MM.1S (cell line): ENCODE data around the gene NOS2.

Source experiments
- DNase-seq: peaks from one replicate; pipeline ENCODE4 v3.0.0-alpha.2; 2015
- H2AFZ ChIP-seq: fragments of 300-600 bp; sonication (generic); 2 replicates; pipeline ENCODE4 v1.6.0; 2016; ENCODE audit warnings: antibody characterized with exemption, low read length
- H3F3A ChIP-seq: fragments of 300-600 bp; sonication (generic); 2 replicates; pipeline ENCODE4 v1.6.1; 2016; ENCODE audit warnings: mild to moderate bottlenecking, antibody characterized with exemption, low read length, moderate library complexity, mixed read lengths; ENCODE audit not compliant: insufficient read depth
- H3K27ac ChIP-seq: fragments of 300-600 bp; sonication (generic); 2 replicates; pipeline ENCODE4 v1.5.1; 2016; ENCODE audit warnings: mild to moderate bottlenecking, low read length
- H3K27me3 ChIP-seq: fragments of 300-600 bp; sonication (generic); replicated peaks from 2 replicates; pipeline ENCODE4 v1.6.0; 2016; ENCODE audit warnings: low read length; ENCODE audit not compliant: insufficient read depth
- H3K36me3 ChIP-seq: fragments of 300-600 bp; sonication (generic); replicated peaks from 2 replicates; pipeline ENCODE4 v1.6.1; 2016; ENCODE audit warnings: mild to moderate bottlenecking, low read length, mixed read lengths; ENCODE audit not compliant: insufficient read depth
- H3K4me1 ChIP-seq: fragments of 300-600 bp; sonication (generic); 2 replicates; pipeline ENCODE4 v1.6.1; 2016; ENCODE audit warnings: low read length, mixed read lengths
- H3K4me2 ChIP-seq: fragments of 300-600 bp; sonication (generic); 2 replicates; pipeline ENCODE4 v1.6.0; 2016; ENCODE audit warnings: low read depth, low read length
- H3K4me3 ChIP-seq: fragments of 300-600 bp; sonication (generic); 2 replicates; pipeline ENCODE4 v1.5.1; 2016; ENCODE audit warnings: low read length, mixed read lengths
- H3K79me2 ChIP-seq: fragments of 300-600 bp; sonication (generic); 2 replicates; pipeline ENCODE4 v1.6.1; 2016; ENCODE audit warnings: mixed run types, low read length, mixed read lengths
- H3K9ac ChIP-seq: fragments of 300-600 bp; sonication (generic); 2 replicates; pipeline ENCODE4 v1.6.1; 2016; ENCODE audit warnings: low read length, mixed read lengths
- H3K9me2 ChIP-seq: fragments of 300-600 bp; sonication (generic); replicated peaks from 2 replicates; pipeline ENCODE4 v1.6.1; 2016; ENCODE audit warnings: mild to moderate bottlenecking, low read length, mixed read lengths; ENCODE audit not compliant: insufficient read depth
- H3K9me3 ChIP-seq: fragments of 300-600 bp; sonication (generic); replicated peaks from 2 replicates; pipeline ENCODE4 v1.6.1; 2016; ENCODE audit warnings: mild to moderate bottlenecking, low read length, mixed read lengths; ENCODE audit not compliant: insufficient read depth
- H4K20me1 ChIP-seq: fragments of 300-600 bp; sonication (generic); 2 replicates; pipeline ENCODE4 v1.6.1; 2016; ENCODE audit warnings: mild to moderate bottlenecking, low read length, moderate library complexity, mixed read lengths; ENCODE audit not compliant: insufficient read depth
- EZH2 ChIP-seq: fragments of 300-600 bp; sonication (generic); optimal IDR thresholded peaks from 2 replicates; pipeline ENCODE3; 2017; ENCODE audit warnings: low read depth, mild to moderate bottlenecking, antibody characterized with exemption, low read length, mixed read lengths
- EZH2phosphoT487 ChIP-seq: fragments of 300-600 bp; sonication (generic); IDR thresholded peaks from 2 replicates; pipeline ENCODE4 v1.6.1; 2018; ENCODE audit warnings: antibody characterized with exemption, low read length
- TF ChIP-seq, protein P1 (sequence below): fragments of 300-600 bp; sonication (generic); IDR thresholded peaks from 2 replicates; pipeline ENCODE4 v1.5.1; 2016; ENCODE audit warnings: antibody characterized with exemption, low read length, mixed read lengths

NOS2 gene

DNA sequence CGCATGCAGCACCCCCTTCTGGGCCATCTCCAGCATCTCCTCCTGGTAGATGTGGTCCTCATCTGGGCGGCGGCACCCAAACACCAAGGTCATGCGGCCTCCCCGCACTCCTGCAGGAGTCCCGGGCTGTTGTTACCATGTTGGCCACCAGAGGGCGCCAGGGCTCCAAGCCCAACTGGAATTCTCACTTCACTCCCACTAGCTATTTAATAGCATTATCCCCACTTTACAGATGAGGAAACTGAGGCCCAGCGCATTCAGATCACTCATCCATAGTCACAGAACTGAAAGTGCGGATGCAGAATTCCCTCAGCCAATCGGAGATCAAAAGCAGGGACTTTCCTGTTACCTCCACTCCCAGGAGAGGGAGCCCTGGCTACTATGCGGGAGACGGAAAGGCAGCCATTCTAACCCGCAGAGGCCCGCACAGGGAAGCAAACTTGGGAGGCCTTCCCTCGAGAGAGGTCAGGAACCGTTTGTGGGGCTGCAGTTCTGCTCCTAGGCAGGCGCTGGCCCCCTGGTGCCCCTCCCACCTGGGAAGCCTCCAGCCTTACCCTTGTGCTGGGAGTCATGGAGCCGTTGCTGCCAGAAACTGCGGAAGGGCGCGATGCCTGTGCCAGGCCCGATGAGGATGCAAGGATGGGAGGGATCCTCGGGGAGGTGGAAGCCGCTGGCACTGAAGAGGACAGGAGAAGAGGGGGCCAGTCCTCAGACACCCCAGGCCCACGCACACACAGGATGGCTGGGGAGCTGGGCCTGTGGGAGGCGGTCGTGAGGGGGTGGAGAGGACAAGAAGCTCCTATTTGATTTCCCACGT lies 40.1 kb downstream of the NOS2 start:
- Histone ChIP-seq H3K27ac (no peak overlapping the region), H3K36me3 (no peaks in the 10 kb centered on the region), H4K20me1 (no peaks in the 10 kb centered on the region), H3K9ac (no peak overlapping the region), H3K27me3 (peaks cover 12% of the 10 kb centered on the region), H3K9me2 (no peaks in the 10 kb centered on the region), H3K4me3 (no peak overlapping the region), H3K79me2 (no peaks in the 10 kb centered on the region), H3F3A (no peaks in the 10 kb centered on the region), H3K9me3 (no peaks in the 10 kb centered on the region), H3K4me2 (0 out of 2 replicates have a peak overlapping the region, but pooled peaks have one; percentile 4), H2AFZ (no peak overlapping the region), H3K4me1 (no peaks in the 10 kb centered on the region)
- TF ChIP-seq EZH2: no peak
- TF ChIP-seq, protein P1, sequence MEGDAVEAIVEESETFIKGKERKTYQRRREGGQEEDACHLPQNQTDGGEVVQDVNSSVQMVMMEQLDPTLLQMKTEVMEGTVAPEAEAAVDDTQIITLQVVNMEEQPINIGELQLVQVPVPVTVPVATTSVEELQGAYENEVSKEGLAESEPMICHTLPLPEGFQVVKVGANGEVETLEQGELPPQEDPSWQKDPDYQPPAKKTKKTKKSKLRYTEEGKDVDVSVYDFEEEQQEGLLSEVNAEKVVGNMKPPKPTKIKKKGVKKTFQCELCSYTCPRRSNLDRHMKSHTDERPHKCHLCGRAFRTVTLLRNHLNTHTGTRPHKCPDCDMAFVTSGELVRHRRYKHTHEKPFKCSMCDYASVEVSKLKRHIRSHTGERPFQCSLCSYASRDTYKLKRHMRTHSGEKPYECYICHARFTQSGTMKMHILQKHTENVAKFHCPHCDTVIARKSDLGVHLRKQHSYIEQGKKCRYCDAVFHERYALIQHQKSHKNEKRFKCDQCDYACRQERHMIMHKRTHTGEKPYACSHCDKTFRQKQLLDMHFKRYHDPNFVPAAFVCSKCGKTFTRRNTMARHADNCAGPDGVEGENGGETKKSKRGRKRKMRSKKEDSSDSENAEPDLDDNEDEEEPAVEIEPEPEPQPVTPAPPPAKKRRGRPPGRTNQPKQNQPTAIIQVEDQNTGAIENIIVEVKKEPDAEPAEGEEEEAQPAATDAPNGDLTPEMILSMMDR: peak; percentile 89
- peak; percentile 52 for DNase-seq

DNA sequence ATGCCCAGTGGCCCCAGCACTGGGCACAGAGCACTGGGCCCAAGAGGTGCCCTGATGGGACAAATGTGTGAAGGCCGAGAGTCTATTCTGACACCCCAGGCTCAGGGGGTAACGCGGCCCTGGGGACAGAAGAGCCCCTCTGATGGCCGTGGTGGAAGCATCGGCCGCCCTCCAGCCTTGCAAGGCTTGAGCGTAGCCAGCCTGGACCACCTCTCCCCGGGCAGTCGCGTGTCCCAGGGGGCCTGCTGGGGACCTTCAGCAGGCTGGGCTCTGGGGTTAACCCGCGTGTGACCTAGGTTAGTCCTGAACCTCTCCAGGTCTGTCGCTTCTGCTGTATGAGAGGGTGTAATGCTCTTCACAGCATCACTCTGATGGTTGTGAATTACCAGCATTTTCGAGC lies 40.8 kb downstream of the NOS2 start:
- H3K9ac ChIP-seq: no peak overlapping the region
- peaks cover 10% of the 10 kb centered on the region for H3K27me3 ChIP-seq
- H3K36me3 ChIP-seq: no peaks in the 10 kb centered on the region
- no peaks in the 10 kb centered on the region for H3K4me1 ChIP-seq
- H3K9me3 ChIP-seq: no peaks in the 10 kb centered on the region
- H3K9me2 ChIP-seq: no peaks in the 10 kb centered on the region
- no peak overlapping the region for H3K27ac ChIP-seq
- no peak overlapping the region for H2AFZ ChIP-seq
- no peak overlapping the region for H3K4me3 ChIP-seq
- no peak for TF ChIP-seq EZH2phosphoT487
- TF ChIP-seq, protein P1: no peak
- TF ChIP-seq EZH2: no peak
- no peak for DNase-seq
- H3K79me2 ChIP-seq: no peaks in the 10 kb centered on the region
- no peaks in the 10 kb centered on the region for H4K20me1 ChIP-seq
- no peak overlapping the region for H3K4me2 ChIP-seq
- no peaks in the 10 kb centered on the region for H3F3A ChIP-seq

DNA sequence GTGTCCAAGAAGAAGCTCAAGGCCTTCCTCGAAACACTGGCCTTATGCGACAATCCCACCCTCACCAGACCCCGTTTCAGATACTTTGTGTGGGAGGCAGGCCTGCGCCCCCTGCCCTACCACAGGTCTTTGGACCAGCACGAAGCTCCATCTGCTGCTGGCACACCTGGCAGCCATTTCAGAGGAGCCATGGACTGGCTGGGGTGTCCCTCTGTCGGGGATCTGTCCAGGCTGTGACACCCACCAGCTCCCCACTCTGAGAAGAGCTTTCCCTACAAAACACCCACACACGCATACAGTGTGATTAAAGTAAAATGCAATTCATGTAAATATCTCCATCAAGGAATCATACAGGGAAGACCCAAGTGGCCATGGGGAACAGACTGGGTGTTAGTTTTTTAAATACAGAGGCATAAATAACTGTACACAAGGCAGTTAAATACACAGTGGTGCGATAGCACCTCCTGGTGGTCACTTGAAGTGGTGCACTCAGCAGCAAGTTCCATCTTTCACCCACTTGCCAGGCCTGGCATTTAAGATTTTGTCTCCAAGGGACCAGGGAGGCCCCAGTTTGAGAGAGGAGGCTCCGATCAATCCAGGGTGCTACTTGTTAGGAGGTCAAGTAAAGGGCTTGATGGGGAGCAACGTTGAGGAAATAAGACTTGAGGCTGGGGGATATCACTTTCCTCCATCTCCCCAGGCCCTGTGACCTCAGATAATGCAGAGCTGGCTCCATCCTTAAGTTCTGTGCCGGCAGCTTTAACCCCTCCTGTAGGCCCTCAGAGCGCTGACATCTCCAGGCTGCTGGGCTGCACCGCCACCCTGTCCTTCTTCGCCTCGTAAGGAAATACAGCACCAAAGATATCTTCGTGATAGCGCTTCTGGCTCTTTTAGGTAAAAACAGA lies 43.6 kb downstream of the NOS2 start:
- Histone ChIP-seq H4K20me1 (no peaks in the 10 kb centered on the region), H3K4me1 (no peaks in the 10 kb centered on the region), H3K27me3 (no peaks in the 10 kb centered on the region; the same call in 1 of the 2 replicates), H3K4me3 (no peak overlapping the region), H3K9me2 (no peaks in the 10 kb centered on the region), H3K4me2 (no peak overlapping the region), H3F3A (no peaks in the 10 kb centered on the region), H3K27ac (no peak overlapping the region), H3K9ac (no peak overlapping the region), H3K79me2 (no peaks in the 10 kb centered on the region), H2AFZ (no peak overlapping the region), H3K36me3 (no peaks in the 10 kb centered on the region), H3K9me3 (no peaks in the 10 kb centered on the region)
- peak; percentile 36 for DNase-seq
- TF ChIP-seq, protein P1: peak; percentile 80
- no peak for TF ChIP-seq EZH2
